Activated CD8-positive, alpha-beta memory T cell treated with anti-CD3 and anti-CD28 coated beads for 48 hours (primary cell): ENCODE results near the gene ACSS3.

Experiments
- DNase-seq, 3 experiments: peaks; one replicate each; pipeline ENCODE4 v3.0.0-alpha.2; 2020; ENCODE audit warnings: low read depth in 2 of 3, low spot score in 2 of 3

ACSS3 gene

DNA sequence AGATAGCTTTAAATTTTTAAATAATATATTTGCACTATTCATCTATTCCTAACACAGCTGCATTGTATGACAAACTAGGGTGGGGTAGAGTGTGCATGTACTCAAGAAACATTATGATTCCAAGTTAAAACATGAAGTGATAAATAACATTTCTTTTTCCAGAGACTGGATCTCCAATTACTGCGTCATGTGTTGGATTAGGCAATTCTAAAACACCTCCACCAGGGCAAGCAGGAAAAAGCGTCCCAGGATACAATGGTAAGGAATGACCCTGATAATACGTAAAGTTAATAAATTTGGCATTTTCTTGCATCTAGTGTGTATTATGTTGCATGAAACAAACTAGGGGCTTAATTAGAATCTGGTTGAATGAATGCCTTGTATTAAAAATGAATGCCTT lies 138.9 kb downstream of the ACSS3 start:
- no peak for DNase-seq

GRCh38 chr12:81221681-81222080 lies 143.8 kb downstream of the ACSS3 start:
- DNase-seq, result no peak

GRCh38 chr12:81222846-81223592 lies 145.1 kb downstream of the ACSS3 start:
- no peak for DNase-seq

GRCh38 chr12:81224626-81225025 lies 146.7 kb downstream of the ACSS3 start:
- no peak for DNase-seq

DNA sequence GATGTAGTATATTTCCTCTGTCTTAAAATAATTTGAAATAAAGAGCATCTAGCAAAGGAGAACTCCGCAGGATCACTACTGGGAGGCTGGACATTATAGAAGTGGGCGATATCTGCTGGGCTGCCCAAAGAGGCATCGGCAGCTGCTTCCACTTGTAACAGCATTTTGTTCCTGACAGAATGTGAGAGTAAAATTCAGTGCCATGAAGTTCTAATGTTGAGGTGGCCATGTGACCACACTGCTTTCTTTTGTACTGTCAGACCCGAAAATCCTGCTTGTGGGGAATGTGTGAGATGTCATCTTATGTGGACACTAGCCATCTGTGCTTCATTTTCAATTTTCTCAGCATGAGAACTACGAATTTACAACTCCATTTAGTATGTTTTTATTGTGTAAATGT lies 151.9 kb downstream of the ACSS3 start:
- DNase-seq, result no peak

DNA sequence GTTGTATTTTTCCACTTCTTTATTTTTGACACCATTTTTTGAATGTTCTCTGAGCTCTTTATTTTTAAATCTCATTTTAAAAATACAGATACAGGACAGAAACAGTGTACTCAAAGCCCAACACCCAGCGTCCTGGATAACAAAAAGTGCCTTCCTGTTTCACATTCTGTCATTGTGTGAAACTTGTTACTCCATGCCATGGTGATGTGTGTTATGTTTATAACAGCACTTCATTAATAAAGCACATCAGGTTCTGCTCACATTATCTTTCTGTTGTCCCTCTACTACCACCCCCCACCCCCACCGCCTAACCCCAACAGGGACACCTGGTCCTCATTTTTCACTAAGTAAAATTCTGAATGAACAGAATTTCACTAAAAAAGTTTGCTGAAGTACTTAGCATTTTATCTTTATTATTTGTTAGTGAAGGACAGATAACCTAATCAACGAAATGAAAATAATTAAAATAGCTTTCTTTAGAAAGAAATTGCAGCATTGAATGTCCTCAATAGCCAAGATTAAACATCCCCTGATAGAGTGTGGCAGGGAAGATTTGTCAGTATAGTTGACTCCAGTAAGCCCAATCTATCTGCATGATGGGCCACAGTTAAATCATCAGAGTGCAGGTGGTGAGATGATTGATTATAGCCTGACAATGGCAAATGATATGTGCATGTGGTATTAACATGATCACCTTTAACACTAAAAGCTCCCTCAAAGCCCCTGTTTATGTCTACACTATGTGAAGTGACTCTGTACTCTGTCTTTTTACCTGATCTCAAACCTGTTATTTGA lies 153.9 kb downstream of the ACSS3 start:
- DNase-seq, result no peak

DNA sequence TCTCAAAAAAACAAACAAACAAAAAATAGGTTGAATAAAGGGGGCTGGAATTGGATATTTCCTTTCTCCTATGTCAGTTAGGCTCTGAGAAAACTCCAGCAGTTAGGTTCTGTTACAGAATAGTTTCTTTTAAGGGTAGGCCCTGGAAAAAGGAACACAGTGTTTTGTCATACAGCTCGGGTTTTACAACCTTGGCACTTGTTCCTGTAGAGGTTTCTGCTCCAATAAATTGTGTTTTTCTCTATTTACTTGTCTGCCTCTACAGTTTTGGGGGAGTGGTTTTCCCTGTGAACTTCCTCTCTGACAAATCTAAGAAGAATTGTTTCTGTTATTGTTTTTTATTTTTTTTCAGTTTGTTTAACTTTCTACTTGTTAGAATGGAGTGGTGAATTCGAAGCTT lies 167.6 kb downstream of the ACSS3 start:
- no peak for DNase-seq

DNA sequence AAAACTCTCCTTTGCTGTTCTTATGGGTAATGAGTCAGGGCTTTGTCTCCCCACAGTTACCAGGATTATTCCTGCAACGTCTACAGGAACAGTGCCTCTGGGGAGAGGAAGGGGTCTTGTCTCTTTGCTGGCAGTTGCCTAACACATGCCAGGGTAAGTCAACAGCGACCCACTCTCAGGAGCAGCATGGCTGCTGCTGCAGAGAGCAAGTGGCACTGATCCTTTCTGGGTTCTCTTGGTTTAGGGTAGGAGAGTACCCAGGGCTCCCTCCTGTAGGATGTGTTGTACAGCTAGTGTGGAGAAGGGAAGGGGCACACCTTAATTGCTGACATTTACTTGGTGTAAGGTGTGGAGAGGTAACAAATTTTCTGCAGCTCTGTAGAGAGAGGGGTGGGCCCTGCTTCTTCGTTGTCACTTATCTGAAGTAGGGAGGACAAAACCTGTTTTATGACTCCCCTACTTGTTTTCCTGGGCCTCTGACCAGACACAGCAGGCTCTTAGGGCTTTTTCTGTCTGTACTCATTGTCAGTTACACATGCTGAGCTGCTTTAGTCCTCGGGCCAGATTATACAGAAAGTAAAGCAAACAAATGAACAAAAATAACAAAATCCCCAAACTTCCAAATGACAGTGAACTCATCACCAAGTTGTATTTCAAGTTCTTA lies 168.2 kb downstream of the ACSS3 start:
- DNase-seq, result no peak

GRCh38 chr12:81249976-81250375 lies 172.1 kb downstream of the ACSS3 start:
- DNase-seq, result no peak

- DNase-seq, result no peak
Observed at GRCh38 chr12:81252228-81252627, 174.3 kb downstream of the ACSS3 start.

DNA sequence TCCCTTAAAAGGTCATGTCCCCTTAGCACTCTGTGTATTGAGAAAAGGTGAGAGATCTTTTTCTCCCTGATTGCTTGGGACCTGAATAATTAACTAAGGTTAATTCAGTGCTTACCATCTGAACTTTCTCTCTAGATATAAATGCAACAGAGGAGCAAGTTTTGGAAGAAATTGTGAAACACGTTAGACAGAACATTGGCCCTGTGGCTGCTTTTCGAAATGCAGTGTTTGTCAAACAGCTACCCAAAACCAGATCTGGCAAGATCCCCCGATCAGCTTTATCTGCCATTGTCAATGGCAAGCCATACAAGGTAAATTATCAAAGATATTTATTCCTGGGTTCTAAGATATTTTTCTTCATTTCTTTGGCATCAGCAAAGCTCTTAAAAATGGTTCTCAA lies 175.5 kb downstream of the ACSS3 start:
- DNase-seq, result no peak

DNA sequence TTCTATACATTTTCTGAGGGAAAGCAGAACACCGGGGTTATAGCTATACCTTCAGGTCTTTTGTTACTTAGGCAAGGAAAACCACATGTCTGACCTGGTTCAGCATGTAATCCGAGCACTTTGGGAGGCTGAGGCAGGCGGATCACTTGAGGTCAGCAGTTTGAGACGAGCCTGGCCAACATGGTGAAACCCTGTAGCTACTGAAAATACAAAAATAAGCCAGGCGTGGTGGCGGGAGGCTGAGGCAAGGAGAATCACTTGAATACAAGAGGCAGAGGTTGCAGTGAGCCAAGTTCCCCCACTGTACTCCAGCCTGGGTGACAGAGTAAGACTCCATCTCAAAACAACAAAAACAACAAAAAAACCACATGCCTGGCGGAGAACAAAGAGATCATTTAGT lies 177.6 kb downstream of the ACSS3 start:
- no peak for DNase-seq

GRCh38 chr12:81255947-81256346 lies 178.1 kb downstream of the ACSS3 start:
- no peak for DNase-seq

GRCh38 chr12:81257947-81258551 lies 180.2 kb downstream of the ACSS3 start:
- no peak for DNase-seq

DNA sequence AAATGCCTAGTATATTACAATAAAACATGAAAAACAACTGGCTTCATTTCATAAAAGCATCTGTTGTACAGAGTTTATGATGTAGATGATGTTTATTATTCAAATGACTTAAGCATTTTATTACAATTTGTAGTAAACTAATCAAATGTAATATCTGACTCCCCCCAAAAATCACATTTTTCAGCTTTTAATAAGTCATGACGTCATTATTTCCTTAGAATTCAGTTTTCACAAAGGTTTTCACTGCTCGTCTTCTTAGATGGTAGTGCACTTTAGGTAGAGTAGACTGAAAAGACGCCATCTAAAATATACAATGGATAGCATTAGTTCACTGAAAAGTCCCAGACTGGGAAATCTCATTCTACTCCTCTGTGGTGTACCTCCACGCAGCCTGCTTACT lies 181.5 kb downstream of the ACSS3 start:
- DNase-seq, result no peak

- DNase-seq, result no peak
Observed at GRCh38 chr12:81261508-81262207, 183.8 kb downstream of the ACSS3 start.

DNA sequence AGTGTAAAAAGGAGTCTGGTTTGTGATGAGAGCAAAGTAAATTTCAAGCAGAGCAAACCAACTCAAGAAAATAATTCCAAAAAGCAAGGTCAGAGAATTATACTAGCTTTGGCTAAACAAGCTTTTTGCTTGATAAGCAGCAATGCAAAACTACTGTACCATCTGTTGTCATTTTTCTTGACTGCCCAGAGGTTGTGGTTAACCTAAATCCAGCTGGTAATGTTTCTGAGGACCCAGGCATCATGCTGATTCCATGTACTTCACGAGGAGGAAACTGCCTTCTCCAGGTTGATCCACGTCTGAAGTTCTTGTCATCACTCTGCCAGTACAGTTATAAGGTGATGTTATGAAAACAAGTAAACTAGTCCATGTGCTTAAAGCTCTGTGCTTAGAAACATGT lies 185.2 kb downstream of the ACSS3 start:
- DNase-seq, result no peak

DNA sequence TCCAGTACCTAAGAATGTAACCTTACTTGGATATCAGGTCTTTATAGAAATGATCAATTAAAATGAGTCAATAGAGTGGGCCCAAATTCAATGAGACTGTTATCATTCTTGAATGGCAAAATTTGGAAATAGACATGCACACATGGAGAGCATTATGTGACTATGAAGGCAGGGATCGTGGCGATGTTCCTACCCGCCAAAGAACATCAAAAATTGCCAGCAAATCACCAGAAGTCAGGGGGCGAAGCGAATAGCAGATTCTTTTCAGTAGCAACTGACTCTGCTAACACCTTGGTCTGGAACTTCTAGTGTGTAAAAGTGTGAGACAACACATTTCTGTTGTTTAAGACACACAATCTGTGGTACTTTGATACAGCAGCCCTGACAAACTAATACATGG lies 192.5 kb downstream of the ACSS3 start:
- no peak for DNase-seq

DNA sequence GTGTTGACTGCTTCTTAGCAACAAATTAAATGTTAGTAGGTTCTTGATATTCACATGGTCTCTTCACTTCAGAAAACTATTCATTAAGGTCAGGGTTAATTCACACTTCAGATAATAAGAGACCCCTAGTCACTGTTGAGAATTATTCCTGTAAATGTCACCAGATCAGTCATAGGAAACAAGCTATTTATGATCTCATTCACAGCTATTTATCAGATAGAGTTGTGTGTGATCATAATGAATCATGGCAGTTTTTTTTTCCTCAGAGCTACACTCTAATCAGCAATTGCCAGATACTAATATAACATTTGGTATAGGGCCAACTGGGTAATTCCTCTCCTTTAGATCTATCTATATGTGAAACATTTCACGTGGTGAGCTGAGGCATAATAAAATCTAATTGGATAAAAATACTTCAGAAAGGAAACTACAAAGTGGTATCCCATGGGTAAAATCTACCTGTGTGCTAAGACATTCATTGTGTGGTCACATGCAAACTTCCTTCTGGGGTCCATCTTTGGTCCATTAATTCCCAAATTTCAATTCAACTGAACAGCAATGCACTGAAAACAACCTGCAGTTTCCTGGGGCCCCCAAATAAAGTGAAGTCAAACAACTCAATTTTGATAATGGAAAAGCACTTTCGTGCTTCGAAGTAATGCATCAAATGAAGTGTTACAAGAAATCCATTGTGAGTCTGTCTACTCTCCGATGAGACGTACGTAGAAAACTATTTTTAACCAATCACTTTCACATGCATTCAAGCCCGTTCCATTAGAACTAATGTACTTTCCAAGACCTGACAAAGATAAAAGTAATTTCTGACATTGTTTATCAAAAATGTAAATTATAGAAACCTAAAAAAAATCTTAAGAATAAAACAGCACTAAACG lies 197.0 kb downstream of the ACSS3 start:
- DNase-seq, result no peak

GRCh38 chr12:81284137-81284536 lies 206.3 kb downstream of the ACSS3 start:
- no peak for DNase-seq
